HK-2 (cell line): ENCODE results near the gene PSMC1.
"Not testable (repeated sequence)": the region's sequence is repeated elsewhere in the genome, so short reads cannot be mapped to it uniquely, and the experiment has no call there.

Source experiments
- DNase-seq: peaks from one replicate; pipeline ENCODE4 v3.0.0-alpha.2; 2018; ENCODE audit not compliant: unreplicated experiment

Gene PSMC1

GRCh38 chr14:90256354-90257131 is at the start of gene PSMC1:
TSS of gene PSMC1 (plus strand) at chr14:90256553. CDS start at chr14:90256598, 45 bp downstream.
- peak; percentile 87 for DNase-seq

DNA sequence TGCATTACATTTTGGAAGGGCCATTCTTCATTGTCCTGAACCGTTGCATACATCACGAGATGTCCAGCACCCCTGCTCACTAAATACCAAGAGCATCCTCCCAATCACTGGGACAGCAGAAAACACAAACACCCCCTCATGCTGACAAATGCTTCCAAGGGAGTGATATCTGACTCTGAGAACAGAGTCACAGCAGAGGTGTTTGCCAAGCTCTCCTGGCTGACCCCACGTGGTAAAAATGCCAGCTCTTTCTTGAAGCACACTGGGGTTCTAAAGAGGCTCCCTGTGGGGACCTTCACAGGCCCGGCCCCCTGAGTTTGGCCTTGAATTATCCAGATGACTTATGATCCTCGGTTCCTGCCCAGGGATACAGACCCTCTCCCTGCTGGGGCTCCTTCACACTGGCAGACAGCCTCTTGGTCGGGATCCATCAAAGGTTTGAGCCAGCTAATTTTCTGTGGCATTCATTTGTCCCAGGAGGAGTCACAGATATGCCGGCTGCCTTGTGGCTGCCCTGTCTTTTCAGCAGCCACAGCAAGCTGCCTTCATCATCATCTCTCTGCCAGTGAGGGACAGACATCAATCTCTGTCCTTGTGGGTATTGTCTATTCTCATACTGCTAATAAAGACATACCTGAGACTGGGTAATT is 43.1 kb upstream of the PSMC1 start:
- no peak for DNase-seq

DNA sequence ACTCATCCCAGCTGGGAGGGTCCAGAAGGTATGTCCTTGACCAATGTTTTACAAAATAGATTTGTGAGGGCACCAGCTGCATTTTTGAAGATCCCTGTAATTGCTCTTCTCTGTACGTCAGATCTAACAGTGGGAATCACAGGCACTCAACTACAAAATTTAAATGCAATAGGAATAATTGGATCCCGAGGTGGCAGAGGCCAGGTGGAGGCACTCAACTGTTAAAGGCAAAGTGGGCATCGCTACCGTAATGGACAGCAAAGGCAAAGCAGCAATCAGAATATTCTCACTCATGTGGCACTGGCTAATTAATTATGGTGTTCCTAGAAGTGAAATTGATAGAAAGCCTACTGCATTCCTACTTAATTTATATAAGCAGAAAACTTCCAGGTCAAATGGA is 27.9 kb upstream of the PSMC1 start:
- no peak for DNase-seq

- not testable (repeated sequence) for DNase-seq
Measured at GRCh38 chr14:90229942-90230341, 26.4 kb upstream of the PSMC1 start.

GRCh38 chr14:90235179-90235976 is 21.0 kb upstream of the PSMC1 start:
- DNase-seq = peak; percentile 80

GRCh38 chr14:90239139-90239538 is 17.2 kb upstream of the PSMC1 start:
- no peak for DNase-seq

GRCh38 chr14:90242444-90242843 is 13.9 kb upstream of the PSMC1 start:
- no peak for DNase-seq

- no peak for DNase-seq
Measured at GRCh38 chr14:90246936-90247335, 9.4 kb upstream of the PSMC1 start.

DNA sequence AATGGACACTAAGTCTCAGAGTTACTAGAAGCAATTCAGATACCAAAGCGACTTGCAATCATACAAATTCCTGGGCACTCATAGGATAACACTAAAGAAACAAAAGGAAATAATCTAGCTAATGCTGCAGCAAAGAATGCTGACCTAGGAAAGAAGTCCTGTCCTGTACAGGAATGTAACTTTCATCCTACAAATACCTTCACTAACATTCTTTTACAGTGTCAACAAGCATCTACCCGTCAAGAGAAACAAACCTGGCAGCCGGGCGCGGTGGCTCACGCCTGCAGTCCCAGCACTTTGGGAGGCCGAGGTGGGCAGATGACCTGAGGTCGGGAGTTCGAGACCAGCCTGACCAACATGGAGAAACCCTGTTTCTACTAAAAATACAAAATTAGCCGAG is 8.9 kb upstream of the PSMC1 start:
- not testable (repeated sequence) for DNase-seq

GRCh38 chr14:90248594-90248993 is 7.8 kb upstream of the PSMC1 start:
- DNase-seq = no peak

GRCh38 chr14:90253826-90254225 is 2.5 kb upstream of the PSMC1 start:
- no peak for DNase-seq

- no peak for DNase-seq
Measured at GRCh38 chr14:90255871-90256270, 482 bp upstream of the PSMC1 start.

DNA sequence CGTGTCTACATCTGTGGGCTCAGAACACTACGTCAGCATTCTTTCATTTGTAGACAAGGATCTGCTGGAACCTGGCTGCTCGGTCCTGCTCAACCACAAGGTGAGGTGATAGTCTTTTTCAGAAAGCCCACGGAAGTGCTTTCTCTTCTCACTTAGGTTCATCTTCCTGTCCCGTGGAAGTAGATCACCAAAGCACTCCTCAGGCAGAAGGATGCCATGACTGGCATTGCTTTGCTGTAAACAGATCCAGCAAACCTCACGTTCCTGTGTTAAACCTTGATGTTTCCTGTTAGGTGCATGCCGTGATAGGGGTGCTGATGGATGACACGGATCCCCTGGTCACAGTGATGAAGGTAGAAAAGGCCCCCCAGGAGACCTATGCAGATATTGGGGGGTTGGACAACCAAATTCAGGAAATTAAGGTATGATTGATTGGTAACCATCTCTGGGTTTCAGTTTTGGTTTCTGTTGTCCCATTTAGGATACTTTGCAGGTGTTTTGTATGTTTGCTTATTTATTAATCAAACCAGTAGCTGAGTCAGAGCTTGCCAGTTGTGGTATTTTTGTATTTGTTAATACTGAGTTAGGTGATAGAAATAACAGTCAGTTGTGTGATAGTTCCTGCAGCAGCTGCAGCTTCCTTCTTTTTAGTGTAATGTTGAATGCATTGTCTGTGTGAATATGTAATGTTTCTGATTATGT is 7.5 kb downstream of the PSMC1 start:
- DNase-seq = no peak

- no peak for DNase-seq
Measured at GRCh38 chr14:90266441-90267154, 10.2 kb downstream of the PSMC1 start.

GRCh38 chr14:90268420-90268819 is 12.1 kb downstream of the PSMC1 start:
- no peak for DNase-seq

GRCh38 chr14:90272523-90272922 is 16.2 kb downstream of the PSMC1 start:
- DNase-seq = no peak

DNA sequence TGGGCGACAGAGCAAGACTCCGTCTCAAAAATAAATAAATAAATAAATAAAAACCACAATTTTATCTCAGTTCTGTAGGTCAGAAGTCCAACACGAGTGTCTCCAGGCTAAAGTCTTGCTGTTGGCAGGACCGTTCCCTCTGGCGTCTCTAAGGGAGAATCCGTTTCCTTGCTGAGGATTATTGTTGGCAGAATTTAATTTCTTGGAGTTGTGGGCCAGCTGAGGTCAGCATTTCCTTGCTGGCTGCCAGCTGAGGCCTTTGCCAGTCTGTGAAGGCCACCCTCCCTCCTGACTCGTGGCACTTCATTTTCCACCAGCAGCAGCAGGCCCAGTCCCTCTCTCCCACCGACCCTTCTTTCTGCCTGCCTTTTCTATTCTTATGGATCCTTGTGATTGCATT is 17.2 kb downstream of the PSMC1 start:
- DNase-seq = no peak

- DNase-seq = no peak
Measured at GRCh38 chr14:90274019-90274418, 17.7 kb downstream of the PSMC1 start.

DNA sequence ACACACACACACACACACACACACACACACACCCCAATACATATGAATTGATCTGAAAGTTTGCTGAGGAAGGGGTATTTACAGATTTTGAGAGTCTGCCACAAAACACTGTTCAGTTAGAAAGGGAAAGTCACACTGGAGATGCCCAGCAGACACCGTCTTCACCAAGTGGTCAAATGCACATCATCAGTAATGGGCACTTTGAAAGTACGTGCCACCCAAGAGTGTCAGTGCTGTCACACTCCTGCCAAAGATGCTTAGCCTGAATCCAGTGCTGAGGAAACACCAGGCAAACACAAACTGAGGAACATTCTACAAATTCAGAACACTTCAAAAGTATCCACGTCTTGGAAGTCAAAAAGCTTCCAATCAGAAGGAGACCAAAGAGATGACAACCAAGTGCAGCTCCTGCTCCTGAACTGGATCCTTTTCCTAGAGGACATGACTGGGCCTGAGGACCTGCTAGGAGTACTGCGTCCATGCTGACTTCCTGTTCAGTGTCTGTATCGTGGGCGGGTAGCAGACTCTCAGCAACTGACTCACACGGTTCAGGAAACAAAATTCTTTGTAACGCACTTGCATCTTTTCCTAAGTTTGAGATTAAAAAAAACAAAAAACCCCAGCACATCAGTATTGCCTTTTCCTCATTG is 18.6 kb downstream of the PSMC1 start:
- DNase-seq = no peak

DNA sequence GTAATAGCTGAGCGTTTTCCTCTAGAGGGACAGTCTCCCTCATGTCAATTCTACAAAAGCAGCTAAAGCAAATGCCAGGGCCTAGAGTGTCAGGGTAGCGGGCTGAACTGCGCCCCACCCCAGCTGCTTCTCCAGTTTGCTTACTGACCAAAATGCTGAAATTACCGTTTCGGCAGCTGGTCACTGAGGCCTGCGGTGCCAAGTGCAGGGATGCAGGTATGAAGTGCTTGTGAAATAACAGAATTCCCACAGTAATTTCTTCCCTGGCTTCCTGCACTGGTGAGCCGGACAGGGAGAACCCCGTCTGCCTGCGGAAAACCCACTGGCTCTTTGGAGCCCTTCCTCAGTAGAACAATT is 19.1 kb downstream of the PSMC1 start:
- DNase-seq = no peak

DNA sequence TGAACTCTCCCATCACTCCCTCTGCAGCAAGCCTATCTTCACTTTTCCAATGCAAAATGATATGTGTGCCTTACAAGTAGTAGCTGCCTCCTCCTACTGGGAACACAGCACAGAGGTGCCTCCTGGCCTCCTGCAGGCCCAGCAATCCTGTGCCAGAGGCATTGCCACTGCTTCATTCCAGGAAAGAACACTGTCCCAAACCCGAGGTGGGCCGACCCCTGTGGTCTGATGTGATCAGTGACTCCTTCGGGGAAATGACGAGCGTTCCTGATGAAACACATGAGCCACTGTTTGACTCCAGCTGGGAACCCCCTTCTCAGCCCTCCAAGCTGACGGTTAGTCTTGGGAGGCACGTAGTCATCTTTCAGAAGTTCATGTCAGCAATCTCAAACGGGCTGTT is 19.5 kb downstream of the PSMC1 start:
- no peak for DNase-seq
